Stimulated activated CD4-positive, alpha-beta T cell treated with anti-CD3 and anti-CD28 coated beads, Interleukin-1b, Interleukin-23, amount 100 ng/mL, for 24 hours (primary cell): ENCODE results near the gene TOB1.

Experiments used
- DNase-seq, 4 experiments: peaks; one replicate each; pipeline ENCODE4 v3.0.0-alpha.2; 2020; ENCODE audit warnings: low read depth in 4 of 4, low spot score in 1 of 4

TOB1 gene, protein sequence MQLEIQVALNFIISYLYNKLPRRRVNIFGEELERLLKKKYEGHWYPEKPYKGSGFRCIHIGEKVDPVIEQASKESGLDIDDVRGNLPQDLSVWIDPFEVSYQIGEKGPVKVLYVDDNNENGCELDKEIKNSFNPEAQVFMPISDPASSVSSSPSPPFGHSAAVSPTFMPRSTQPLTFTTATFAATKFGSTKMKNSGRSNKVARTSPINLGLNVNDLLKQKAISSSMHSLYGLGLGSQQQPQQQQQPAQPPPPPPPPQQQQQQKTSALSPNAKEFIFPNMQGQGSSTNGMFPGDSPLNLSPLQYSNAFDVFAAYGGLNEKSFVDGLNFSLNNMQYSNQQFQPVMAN

DNA sequence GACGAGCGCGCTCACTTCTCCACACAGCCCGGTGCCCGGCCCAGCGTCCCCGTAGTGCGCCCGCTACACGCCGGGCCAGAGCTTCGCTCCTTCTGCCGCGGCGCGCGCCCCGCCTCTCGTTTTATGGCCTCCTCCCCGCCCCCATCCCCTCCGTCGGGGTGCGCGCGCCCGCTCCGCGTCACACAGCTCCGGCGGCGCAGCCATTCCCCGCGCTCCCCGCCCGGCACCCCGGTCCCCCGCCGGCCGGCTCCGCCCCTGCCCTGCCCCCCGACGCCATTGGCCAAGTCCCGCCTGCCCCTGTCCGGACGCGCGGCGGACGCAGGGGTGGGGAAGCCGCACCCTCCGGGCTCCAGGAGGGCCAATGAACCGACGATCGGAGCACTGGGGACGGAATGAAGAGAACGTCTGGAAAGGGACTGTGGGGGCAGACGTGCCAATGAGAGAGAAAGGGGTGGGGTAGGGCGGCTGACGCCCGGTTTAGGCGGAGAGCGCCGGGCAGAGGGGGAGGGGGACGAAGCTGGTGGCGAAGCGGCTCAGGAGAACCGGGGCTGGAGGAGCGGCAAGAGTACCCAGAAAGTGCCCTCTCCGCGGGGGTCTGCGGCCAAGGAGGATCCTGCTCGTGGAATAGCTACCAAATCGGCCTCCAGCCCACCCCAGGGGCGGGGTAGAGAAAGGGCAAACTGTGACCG, at the start of gene TOB1:
TOB1 (minus strand) TSS at position 94 of the 689 bp plus-strand sequence. CDS start 2,337 bp downstream, outside the sequence.
- DNase-seq, result peak; percentile 91 to 97 (median 97)

DNA sequence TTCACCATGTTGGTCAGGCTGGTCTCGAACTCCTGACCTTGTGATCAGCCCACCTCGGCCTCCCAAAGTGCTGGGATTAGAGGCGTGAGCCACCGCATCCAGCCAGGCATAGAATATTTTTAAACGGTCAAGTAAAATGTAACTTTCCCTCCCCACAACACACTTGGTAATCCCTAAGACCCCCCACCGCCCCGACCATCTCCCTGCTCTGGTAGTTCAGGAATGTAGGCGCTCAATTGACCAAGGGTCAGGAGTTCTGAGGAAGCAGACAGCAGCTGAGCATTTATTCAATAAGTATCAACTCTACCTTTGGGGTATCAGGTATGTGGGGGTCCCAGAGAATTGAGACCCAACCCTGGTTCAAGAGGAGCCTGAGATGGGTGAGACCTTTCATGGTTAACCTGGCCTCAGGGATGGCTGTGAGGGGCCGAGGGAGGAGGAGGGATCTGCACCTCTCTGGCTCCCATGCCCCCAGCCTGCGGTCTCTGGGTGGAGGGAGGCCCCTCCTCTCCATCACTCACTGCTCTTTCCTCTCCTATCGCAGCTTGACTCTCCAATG, 48.4 kb upstream of the TOB1 start:
- no peak for DNase-seq

DNA sequence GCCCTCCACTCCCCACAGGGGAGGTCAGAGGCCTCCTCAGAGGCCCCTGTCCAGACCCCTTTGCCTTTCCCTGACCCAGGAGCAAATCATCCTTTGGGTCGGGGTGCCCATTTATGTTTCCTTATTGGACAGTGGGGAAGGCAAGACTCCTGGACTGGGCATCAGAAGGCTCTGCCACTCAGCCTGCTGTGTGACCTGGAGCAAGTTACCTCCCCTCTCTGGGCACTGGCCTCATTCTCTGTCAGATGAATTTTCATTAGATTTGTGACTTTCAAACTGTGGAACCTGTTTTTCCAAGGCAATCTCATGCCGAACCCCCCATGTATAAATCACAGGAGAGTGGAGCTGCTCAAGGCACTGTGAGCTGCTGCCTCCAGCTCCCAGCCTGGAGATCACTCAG, 47.0 kb upstream of the TOB1 start:
- DNase-seq, result no peak

DNA sequence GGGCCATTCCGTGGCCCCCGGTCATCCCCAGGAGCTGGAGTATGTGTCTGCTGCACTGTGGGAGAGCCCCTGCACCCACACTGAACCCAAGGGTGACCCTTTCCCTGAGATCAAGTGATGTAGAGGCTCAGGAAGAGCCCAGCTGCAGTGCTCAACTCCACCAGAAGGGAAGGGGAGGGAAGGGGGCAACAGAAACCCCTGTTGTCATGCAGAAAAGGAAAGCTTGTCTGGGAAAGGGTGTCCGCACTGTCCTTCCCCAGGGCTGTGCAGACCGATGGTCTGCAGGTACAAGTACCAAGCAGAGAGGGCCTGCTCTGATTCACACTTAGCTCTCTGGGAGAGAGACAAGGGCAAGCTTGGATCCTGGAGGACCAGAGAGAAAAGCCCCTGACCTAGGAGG, 45.7 kb upstream of the TOB1 start:
- no peak for DNase-seq

DNA sequence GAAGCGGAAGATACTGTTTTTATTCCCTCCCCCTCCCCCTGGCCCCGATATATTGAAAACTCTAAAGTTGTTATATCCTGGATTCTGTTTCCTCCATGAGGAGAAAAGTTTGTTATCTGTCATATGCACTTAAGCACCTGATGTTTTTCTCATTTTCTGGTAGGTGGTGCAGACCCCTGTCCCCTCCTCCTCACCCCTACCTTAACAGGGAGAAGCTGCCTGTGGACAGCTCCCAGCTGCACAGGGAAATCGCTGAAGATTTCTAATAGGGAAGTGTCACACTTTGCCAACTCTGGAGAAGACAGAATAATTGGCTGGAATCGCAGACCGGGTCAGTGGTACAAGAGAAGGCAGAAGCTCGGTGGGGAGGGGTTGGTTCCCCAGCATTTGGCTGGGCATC, 45.3 kb upstream of the TOB1 start:
- DNase-seq, result no peak

DNA sequence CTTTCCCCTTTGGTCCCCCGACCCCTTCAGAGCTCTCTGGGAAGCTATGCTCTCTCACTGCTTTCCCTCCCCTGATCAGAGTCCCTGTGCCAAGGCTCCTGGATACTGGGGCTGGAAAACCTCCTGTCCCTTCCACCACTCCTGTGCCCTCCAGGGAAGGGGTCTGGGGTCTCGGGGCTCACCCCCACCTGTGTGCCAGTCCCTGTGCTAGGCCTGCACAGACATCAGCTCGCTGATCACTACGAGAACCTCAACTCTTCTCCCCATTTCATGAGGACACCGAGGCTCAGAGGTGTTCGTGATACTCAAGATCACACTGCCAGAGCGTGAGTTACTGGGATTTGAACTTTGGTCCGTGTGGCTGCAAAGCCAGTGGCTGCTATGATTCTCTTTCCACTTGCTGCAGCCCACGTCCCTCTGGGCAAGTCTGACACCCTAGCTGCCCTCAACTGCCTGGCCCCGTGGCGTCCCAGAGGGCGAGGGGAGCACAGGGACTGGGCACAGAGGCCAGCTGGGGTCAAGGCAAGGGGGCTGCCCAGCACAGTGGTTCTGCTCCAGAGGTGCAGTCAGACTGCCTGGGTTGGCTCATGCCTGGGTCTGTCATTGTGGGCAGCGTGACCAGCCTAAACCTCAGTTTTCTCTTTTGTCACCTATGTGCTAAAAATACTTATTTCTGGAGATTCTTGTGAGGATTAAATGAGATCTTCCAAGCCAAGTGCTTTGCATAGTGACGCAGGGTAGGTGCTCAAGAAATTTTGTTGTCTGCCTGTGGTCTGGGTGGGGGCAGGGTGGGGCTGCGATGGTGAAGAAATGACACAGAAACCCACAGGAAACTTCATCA, 43.8 kb upstream of the TOB1 start:
- DNase-seq, result peak in 3 of 4 experiments; percentile 28 to 61 (median 41)

DNA sequence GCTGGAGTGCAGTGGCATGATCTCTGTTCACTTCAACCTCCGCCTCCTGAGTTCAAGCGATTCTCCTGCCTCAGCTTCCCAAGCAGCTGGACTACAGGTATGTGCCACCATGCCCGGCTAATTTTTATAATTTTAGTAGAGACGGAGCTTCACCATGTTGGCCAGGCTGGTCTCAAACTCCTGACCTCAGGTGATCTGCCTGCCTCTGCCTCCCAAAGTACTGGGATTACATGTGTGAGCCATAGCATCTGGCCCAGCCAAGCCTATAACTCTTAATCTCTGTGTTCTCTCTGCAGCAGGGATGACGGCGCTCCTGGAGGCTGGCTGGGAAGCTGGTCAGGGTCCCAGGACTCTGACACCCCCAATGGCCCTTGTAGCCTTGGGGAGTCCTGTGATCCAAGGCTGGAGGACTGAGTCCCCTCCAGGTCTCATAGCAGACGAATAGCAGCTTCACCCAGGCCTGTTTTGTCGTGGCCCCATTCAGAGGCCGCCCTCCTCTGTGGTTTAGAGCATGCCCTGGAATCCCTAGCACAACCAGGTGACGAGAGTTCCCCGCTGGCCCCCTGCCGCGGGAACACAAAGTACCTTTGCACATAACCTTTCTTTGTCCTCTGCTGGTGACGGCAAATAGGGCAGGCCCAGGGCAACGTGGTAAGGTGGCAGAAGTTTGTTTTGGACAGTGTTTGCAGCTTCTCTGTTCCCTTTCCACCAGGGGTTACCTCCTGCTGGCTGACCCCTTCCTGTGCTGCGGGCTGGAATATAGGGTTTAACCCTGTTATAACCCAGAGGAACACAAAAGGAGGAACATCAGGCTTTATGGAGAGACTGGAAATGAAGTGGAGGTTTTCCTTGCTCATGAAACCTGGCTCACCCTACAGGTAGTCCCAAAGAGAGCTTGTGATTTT, 43.0 kb upstream of the TOB1 start:
- DNase-seq, result no peak

DNA sequence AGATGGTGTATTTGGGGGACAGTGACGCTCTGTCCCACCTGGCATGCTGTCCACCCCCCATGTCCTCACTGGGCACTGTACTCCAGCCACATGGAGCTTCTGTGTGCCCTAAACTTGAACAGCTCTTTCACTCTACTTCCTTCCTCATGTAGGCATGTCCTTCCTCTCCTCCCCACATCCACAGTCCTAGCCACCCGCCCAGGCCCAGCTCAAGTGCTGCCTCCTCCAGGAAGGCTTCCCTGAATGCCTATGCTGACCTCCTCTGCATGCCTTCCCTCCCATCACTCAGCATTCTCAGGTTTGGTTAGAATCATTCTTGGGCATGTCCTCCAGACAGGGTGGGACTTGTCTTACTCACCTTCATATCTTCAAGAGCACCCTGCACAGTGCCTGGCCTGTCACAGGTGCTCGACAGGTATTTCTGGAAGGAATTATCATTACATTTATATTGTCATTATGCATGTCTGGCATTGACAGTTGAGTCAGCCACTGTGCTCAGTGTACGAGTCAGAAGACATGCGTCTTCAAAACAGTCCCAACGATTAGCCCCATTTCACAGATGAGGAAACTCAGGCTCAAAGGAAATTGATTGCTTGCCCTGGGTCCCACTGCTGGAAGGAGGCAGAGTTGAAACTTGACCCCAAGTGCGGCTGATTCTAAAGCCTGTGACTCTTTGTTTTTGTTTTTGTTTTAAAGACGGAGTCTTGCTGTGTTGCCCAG, 42.1 kb upstream of the TOB1 start:
- DNase-seq, result no peak

DNA sequence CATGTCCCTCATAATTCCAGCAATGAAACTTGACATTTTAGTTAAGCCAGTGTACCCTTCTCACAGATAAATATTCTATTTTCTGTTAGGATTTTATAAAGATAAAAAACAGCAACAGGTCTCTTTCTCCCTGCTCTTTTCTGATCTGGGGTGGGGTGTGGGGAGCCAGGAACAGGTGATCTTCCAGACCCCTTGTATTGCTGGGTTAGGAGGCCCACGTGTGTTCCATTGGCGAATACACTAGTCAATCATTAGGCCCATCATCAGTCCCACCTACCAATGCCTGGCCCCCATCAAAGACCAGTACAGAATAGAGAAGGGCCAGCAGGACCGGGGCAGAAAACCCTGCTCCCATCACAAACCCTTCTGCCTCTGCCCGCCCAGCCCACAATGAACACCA, 40.3 kb upstream of the TOB1 start:
- no peak for DNase-seq

DNA sequence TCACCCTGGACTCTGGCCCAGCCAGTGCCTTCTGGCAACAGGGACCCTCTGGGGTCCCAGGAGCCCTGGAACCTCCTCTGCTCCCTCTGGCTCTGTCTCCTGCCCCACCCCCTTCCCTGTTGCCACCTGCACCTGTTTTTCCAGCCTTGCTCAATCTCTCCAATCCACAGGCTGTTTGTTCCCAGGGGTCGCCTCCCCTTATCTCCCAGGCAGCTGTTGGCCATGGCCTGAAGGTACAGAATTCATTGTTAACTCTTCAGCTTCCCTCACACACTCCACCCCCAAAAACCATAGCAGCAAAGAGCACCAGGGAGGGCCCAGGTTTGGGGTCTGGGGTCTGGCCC, 39.3 kb upstream of the TOB1 start:
- DNase-seq, result no peak

DNA sequence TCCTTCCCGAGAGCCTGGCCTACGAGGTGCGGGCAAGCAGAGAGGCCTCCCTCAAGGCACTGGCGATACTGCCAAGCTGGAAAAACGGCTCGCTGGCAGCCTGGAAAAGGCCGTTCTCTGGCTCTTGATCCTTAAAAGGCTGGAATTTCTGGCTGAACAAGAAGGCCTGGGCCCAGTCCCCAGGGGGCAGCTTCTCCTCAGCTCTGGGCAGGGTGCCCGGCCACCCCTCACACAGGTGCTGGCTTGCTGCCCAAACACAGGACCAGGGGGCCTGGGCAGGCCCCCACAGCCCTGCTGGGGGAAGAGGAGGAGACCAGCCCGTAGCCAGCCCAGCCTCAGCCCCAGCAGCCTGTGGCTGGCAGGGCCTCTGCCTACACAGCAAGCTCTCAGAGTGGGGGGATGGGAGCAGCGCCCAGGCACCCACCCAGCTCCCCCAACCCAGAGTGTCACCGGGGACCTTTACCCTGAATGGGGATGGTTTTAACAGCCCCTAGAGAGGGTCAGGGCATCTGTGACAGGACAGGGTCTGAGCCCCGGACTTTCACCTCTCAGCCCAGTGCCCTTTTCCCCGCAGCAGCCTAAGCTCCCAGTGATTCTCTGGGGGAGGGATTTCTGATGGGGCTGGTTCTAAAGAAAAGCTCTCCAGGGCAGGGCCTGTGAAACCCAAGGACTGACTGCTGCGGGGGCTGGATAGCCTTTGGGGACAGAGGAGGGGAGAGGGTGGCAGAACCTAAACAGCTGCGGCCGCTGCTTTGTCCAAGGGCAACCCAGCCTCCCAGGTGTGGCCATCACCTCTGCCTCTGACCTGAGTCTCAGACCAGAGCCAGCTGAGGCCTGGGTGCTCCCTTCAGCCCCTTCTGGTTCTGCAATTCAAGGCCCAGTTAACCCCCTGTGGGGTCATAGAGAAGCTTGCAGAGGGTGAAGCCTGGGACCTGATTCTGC, 38.6 kb upstream of the TOB1 start:
- no peak for DNase-seq

DNA sequence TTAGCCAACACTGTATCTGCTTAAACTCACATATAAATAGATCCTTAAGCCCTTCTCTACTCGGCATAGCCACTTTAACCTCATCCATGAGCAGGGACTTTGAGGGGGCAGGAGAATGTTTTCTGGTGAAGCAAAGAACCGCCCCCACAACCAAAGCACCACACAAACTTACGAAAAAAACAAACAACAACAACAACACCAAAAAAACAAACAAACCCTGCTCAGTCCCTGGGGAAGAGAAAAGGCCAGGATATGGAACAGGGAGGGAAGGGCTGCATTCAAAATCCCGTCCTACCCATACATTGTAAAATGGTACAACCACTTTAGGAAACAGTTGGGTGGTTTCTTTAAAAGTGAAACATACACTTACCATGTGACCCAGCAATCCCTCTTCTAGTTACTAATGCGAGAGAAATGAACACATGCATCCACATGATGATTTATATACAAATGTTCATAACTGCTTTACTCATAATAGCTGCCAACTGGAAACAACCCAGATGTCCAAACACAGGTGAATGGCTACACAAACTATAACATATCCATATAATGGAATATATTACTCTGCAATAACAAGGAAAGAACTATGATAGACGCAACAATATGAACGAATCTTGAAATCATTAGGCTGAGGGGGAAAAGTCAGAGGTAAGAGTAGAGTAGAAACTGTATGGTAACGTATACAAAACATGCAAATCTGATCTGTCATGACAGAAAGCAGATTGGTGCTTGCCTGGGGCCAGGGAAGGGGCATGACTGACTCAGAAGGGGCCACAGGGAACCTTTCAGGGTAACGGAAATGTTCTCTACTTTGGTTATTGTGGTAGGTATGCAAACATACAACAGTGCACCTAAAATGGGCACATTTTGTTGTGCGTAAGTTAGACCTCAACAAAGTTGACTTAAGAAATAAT, 37.7 kb upstream of the TOB1 start:
- no peak for DNase-seq

DNA sequence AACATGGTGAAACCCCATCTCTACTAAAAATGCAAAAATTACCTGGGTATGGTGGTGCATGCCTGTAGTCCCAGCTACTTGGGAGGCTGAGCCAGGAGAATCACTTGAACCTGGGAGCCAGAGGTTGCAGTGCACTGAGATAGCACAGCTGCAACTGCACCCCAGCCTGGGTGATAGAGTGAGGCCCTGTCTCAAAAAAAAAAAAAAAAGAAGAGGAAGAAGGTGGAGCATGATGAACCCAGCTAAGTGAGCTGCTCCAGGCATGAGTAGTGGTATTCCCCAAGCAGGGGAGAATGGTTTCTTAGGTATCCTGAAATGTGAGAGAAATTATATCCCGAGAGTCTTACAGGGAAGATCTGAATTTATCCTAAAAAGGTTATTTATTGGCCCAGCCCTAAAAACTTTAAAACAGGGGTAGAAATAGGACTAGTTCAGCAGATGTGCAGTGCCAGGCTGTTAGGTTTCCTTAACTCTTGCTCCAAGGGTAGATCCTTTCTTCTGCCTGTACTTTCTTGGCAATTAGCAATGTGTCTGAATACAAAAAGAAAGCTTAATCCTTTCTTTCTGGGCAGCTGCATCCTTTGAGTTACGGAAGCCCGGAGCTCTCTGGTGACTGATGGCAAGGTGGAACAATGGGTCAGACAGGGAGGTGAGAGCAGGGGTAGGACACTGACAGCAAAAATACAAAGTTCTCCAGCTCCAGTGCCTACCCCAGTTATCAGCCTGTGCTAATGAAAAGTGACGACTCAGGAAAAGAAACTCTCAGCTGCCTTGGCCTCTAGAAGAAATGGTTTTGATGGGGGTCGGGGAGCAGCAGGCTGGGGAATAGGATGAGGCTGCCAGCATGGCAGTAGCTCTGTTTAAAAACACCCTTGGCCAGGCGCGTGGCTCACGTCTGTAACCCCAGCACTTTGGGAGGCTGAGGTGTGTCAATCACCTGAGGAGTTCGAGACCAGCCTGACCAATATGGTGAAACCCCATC, 36.5 kb upstream of the TOB1 start:
- DNase-seq, result no peak

DNA sequence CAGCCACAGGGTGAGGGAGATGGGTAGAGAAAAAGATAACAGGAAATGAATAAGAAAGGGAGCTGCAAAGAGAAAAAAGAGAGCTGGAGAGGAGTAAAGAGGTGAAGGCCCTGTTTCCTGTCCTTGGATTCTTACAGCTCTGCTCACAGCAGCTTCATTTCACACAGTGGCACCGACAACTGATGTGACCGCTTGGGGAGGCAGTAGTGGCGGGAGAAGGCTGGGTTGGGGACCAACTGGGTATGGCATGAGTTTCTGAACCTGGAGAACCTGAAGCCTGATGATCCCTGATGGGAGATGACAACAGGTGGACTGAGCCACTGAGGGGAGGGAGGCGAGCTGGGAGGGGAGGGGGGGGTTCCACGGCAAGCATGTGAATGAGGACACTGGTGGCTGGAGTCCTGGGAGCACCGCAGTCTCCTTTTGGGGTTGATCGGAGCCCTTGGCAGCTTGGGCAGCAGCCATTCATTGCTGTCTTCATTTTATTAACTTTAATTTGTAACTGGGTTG, 34.3 kb upstream of the TOB1 start:
- DNase-seq, result no peak

DNA sequence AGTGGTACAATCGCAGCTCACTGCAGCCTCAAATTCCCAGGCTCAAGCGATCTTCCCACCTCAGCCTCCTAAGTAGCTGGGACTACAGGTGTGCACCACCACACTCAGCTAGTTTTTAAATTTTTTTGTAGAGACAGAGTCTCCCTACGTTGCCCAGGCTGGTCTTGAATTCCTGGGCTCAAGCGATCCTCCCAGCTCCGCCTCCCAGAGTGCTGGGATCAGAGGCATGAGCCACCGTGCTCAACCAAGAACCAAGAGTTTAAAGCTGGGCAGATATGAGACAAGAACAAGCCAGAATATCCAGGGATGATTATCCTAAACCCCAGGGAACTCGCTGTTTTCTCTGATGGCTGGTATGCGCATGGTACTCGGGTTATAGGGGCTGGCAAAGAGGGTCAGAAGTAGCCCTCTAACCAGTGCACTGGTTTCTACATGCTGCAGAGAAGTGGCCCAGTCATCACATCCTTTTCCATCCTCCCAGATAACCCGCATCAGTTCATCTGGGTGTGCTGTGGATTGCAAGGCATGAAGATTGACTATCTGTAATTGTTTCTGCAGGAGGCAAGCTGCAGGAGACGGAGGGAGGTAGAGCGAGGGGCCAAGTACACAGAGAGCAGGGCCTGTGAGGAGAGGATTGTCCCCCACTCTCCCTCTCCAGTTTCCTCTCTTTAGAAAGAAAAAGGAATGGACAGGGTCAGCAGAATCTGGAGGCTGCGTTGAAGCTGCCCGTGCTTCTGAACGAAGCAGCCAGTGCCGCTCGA, 33.6 kb upstream of the TOB1 start:
- DNase-seq, result no peak

DNA sequence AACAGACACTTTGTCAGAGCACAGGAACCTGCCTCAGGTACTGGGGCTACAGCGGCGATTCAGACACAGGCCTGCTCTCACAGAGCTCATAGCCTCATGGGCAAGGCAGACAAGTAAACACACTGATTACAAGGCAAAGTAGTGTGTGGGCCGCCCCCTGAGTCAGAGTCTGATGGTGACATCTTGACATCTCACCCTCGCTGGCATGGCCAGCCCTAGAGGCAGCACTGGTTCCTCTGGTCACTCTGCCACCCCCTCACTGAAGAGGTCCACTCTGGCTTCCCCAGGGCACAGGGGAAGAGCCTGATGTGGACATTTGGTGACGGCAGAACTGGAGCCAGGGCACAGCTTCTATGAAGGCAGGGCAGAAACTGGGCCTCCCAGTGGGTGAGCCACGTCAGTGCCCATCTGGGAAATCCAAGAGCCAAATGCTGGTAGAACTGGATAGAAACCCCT, 32.9 kb upstream of the TOB1 start:
- no peak for DNase-seq
